Glomerular visceral epithelial cell (primary cell): ENCODE data around the gene CCDC86.
A peak's percentile ranks its signal among the peaks of the same experiment; 100 is the strongest.

Experiments used
- DNase-seq: peaks from one replicate; pipeline ENCODE4 v3.0.0-alpha.2; 2016; ENCODE audit errors: extremely low spot score

Gene CCDC86

GRCh38 chr11:60852982-60853950, 11.4 kb downstream of the CCDC86 start:
- DNase-seq = no peak

GRCh38 chr11:60854140-60854846, 12.4 kb downstream of the CCDC86 start:
- DNase-seq = no peak

- no peak for DNase-seq
These were observed 13.2 kb downstream of the CCDC86 start for GRCh38 chr11:60854847-60855725.

- no peak for DNase-seq
These were observed 14.1 kb downstream of the CCDC86 start, which contains the start of gene PTGDR2 for GRCh38 chr11:60855726-60856633. Gene PTGDR2 (minus strand): TSS chr11:60855950. CDS start chr11:60853722, 2,228 bp downstream.

- DNase-seq = no peak
These were observed 15.7 kb downstream of the CCDC86 start for GRCh38 chr11:60857378-60858232.

GRCh38 chr11:60858236-60858635, 16.3 kb downstream of the CCDC86 start:
- DNase-seq = no peak

GRCh38 chr11:60858731-60859464, 17.0 kb downstream of the CCDC86 start:
- no peak for DNase-seq

- no peak for DNase-seq
These were observed 17.8 kb downstream of the CCDC86 start for GRCh38 chr11:60859616-60860250.

- no peak for DNase-seq
These were observed 19.0 kb downstream of the CCDC86 start for GRCh38 chr11:60860943-60861342.

- DNase-seq = no peak
These were observed 20.3 kb downstream of the CCDC86 start for GRCh38 chr11:60862171-60862570.

- no peak for DNase-seq
These were observed 21.9 kb downstream of the CCDC86 start for GRCh38 chr11:60863550-60864521.

GRCh38 chr11:60864856-60865513, 23.1 kb downstream of the CCDC86 start:
- DNase-seq = no peak

GRCh38 chr11:60866911-60867870, 25.3 kb downstream of the CCDC86 start, which contains the start of gene ZP1:
Gene ZP1 (plus strand): TSS chr11:60867542. CDS start chr11:60867562, 20 bp downstream.
- DNase-seq = peak; percentile 46

- DNase-seq = no peak
These were observed 26.2 kb downstream of the CCDC86 start for GRCh38 chr11:60867871-60868681.
